ENCODE measurements around the gene GDPGP1. TPM values are rescaled to one million over a fixed set of nuclear protein-coding genes. Genes with fewer than 3 reads are reported as not detected.
"Not testable (repeated sequence)": the region's sequence is repeated elsewhere in the genome, so short reads cannot be mapped to it uniquely, and the experiment has no call there.

GDPGP1 gene
- total RNA-seq, 4 donors from 2014 or later: 2.2 to 3.6 (median 2.9) TPM

- no peak for DNase-seq (ENCODE audit: low spot score in 2 of 2)
- Histone ChIP-seq H3K9me3 (no peaks in the 10 kb centered on the region), H3K27ac (no peak overlapping the region), H3K4me3 (no peak overlapping the region), H3K36me3 (peaks cover 10% of the 10 kb centered on the region), H3K4me1 (peaks cover under 1% of the 10 kb centered on the region), H3K27me3 (no peaks in the 10 kb centered on the region)
- WGBS: 88% methylated on average over 9 of the region's 10 CpGs
- TF ChIP-seq, protein P1, sequence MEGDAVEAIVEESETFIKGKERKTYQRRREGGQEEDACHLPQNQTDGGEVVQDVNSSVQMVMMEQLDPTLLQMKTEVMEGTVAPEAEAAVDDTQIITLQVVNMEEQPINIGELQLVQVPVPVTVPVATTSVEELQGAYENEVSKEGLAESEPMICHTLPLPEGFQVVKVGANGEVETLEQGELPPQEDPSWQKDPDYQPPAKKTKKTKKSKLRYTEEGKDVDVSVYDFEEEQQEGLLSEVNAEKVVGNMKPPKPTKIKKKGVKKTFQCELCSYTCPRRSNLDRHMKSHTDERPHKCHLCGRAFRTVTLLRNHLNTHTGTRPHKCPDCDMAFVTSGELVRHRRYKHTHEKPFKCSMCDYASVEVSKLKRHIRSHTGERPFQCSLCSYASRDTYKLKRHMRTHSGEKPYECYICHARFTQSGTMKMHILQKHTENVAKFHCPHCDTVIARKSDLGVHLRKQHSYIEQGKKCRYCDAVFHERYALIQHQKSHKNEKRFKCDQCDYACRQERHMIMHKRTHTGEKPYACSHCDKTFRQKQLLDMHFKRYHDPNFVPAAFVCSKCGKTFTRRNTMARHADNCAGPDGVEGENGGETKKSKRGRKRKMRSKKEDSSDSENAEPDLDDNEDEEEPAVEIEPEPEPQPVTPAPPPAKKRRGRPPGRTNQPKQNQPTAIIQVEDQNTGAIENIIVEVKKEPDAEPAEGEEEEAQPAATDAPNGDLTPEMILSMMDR (IDR thresholded peaks at IDR 0.05): no peak
- TF ChIP-seq POLR2A (IDR thresholded peaks at IDR 0.05) (no peak), EP300 (IDR thresholded peaks at IDR 0.05) (no peak), POLR2AphosphoS5 (IDR thresholded peaks at IDR 0.05) (no peak)
These were observed 10.1 kb downstream of the GDPGP1 start for GRCh38 chr15:90243943-90244639.

GRCh38 chr15:90248789-90249202 is 14.8 kb downstream of the GDPGP1 start:
- no peak overlapping the region for H3K27ac ChIP-seq
- 75% methylated on average over 6 of the region's 6 CpGs for WGBS

GRCh38 chr15:90249203-90249863 is 15.3 kb downstream of the GDPGP1 start, which contains the start of gene TTLL13:
Gene TTLL13 (plus strand): TSS chr15:90249556. CDS start chr15:90250631, 1,075 bp downstream.
- H3K27me3 ChIP-seq: no peaks in the 10 kb centered on the region
- peaks cover 7% of the 10 kb centered on the region for H3K4me1 ChIP-seq
- H3K9me3 ChIP-seq: no peaks in the 10 kb centered on the region
- H3K27ac ChIP-seq: no peak within 1 kb of the TSS
- peak; percentile 95 to 96 for DNase-seq (ENCODE audit: low spot score in 2 of 2)
- TF ChIP-seq POLR2A (IDR thresholded peaks at IDR 0.05) (no peak), EP300 (IDR thresholded peaks at IDR 0.05) (no peak), POLR2AphosphoS5 (IDR thresholded peaks at IDR 0.05) (no peak)
- TF ChIP-seq, protein P1 (IDR thresholded peaks at IDR 0.05): no peak
- H3K4me3 ChIP-seq: peak within 1 kb of the TSS; percentile 56
- H3K36me3 ChIP-seq: no peaks in the 10 kb centered on the region
- 4% methylated on average over 25 of the region's 44 CpGs for WGBS

More at GRCh38 chr15:90248789-90249202, 14.8 kb downstream of the GDPGP1 start:
- no peaks in the 10 kb centered on the region for H3K36me3 ChIP-seq
- TF ChIP-seq, protein P1 (IDR thresholded peaks at IDR 0.05): no peak
- no peak for TF ChIP-seq EP300 (IDR thresholded peaks at IDR 0.05)
- no peak for TF ChIP-seq POLR2A (IDR thresholded peaks at IDR 0.05)
- no peak for TF ChIP-seq POLR2AphosphoS5 (IDR thresholded peaks at IDR 0.05)
- no peaks in the 10 kb centered on the region for H3K9me3 ChIP-seq
- H3K4me3 ChIP-seq: peak overlapping the region; percentile 56
- peaks cover 7% of the 10 kb centered on the region for H3K4me1 ChIP-seq
- no peak for DNase-seq (ENCODE audit: low spot score in 2 of 2)
- no peaks in the 10 kb centered on the region for H3K27me3 ChIP-seq

DNA sequence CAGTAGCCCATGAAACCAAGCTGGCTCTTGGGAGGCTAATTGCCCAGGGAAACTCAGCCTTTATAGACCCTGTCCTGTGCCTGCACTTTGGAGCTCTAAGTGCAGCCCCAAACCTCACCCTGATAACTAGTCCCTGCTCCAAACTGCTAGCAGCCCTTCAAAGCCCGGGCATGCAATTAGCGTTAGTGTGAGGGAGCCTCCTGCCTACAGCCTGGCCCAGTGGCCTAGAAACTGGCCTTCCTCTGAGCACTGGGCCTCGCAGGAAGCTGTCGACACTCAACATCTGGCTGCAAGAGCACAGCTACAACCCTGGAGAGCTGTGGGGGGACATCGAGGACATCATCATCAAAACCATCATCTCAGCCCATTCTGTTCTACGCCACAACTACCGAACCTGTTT is 23.8 kb downstream of the GDPGP1 start:
- TF ChIP-seq POLR2AphosphoS5 (IDR thresholded peaks at IDR 0.05): no peak
- TF ChIP-seq EP300 (IDR thresholded peaks at IDR 0.05): no peak
- Histone ChIP-seq H3K4me1 (peaks cover 10% of the 10 kb centered on the region), H3K27me3 (no peaks in the 10 kb centered on the region), H3K27ac (no peak overlapping the region), H3K9me3 (no peaks in the 10 kb centered on the region), H3K4me3 (no peak overlapping the region), H3K36me3 (no peaks in the 10 kb centered on the region)
- DNase-seq (ENCODE audit: low spot score in 2 of 2): no peak
- 80% methylated on average over 5 of the region's 7 CpGs for WGBS

GRCh38 chr15:90259524-90259923 is 25.5 kb downstream of the GDPGP1 start:
- Histone ChIP-seq H3K4me3 (no peak overlapping the region), H3K9me3 (no peaks in the 10 kb centered on the region), H3K4me1 (peaks cover 15% of the 10 kb centered on the region), H3K27me3 (no peaks in the 10 kb centered on the region), H3K27ac (no peak overlapping the region), H3K36me3 (no peaks in the 10 kb centered on the region)
- DNase-seq (ENCODE audit: low spot score in 2 of 2): no peak
- TF ChIP-seq POLR2AphosphoS5 (IDR thresholded peaks at IDR 0.05) (no peak), POLR2A (IDR thresholded peaks at IDR 0.05) (no peak), EP300 (IDR thresholded peaks at IDR 0.05) (no peak)
- TF ChIP-seq, protein P1 (IDR thresholded peaks at IDR 0.05): no peak
- WGBS: 87% methylated on average over 5 of the region's 5 CpGs

DNA sequence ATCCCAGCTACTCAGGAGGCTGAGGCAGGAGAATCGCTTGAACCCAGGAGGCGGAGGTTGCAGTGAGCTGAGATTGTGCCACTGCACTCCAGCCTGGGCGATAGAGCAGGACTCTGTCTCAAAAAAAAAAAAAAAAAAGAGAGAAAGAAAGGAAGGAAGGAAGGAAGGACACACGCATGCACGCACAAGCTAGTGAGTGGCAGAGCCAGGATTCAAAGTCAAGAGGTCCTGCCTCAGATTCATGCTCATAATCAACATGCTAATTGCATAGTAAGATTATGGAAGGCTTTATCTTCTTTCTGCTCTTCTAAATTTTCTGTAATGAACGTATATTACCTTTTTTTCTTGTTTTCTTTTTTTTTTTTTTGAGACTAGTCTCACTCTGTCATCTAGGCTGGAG is 26.7 kb downstream of the GDPGP1 start:
- DNase-seq (ENCODE audit: low spot score in 2 of 2); H3K36me3 ChIP-seq; H3K9me3 ChIP-seq; H3K27me3 ChIP-seq; H3K4me3 ChIP-seq; H3K27ac ChIP-seq: not testable (repeated sequence)
- WGBS: 84% methylated on average over 6 of the region's 6 CpGs
- H3K4me1 ChIP-seq: peaks cover 21% of the 10 kb centered on the region
